SK-N-SH treated with all-trans-retinoic acid at 6 μM for 48 hours (cell line): ENCODE results near the gene C2orf72.

Source experiments
- ATAC-seq: fragments of 200-7000 bp; cut with Tn5 transposase; 3 replicates; pipeline ENCODE4 v1.9.1; 2020; ENCODE audit warnings: mild to moderate bottlenecking, moderate library complexity
- ARNTL ChIP-seq: fragments of 450-650 bp; formaldehyde crosslinking; IDR thresholded peaks from 2 replicates; pipeline ENCODE4 v1.5.0; 2020; ENCODE audit warnings: low read depth, mild to moderate bottlenecking, moderate library complexity, borderline replicate concordance
- BACH2 ChIP-seq: fragments of 250-450 bp; sonication (Bioruptor Pico); IDR thresholded peaks from 2 replicates; pipeline ENCODE4 v1.9.0; 2021; ENCODE audit warnings: mild to moderate bottlenecking, borderline replicate concordance
- CSDC2 ChIP-seq: fragments of 250-450 bp; sonication (Bioruptor Pico); IDR thresholded peaks from 2 replicates; pipeline ENCODE4 v1.5.0; 2020; ENCODE audit warnings: mild to moderate bottlenecking, moderate library complexity
- ESRRG ChIP-seq: fragments of 250-450 bp; sonication (Bioruptor Pico); IDR thresholded peaks from 2 replicates; pipeline ENCODE4 v1.6.1; 2021; ENCODE audit warnings: mild to moderate bottlenecking
- GLIS3 ChIP-seq: fragments of 250-450 bp; sonication (Bioruptor Pico); IDR thresholded peaks from 2 replicates; pipeline ENCODE4 v1.5.0; 2020; ENCODE audit warnings: mild to moderate bottlenecking, moderate library complexity
- ISL1 ChIP-seq: fragments of 250-450 bp; sonication (Bioruptor Pico); IDR thresholded peaks from 2 replicates; pipeline ENCODE4 v2.1.2; 2022; ENCODE audit warnings: mild to moderate bottlenecking, moderate library complexity
- OSR1 ChIP-seq: fragments of 250-450 bp; sonication (Bioruptor Pico); IDR thresholded peaks from 2 replicates; pipeline ENCODE4 v1.8.0; 2022; ENCODE audit warnings: moderate library complexity, mild to moderate bottlenecking, inconsistent platforms
- PPARA ChIP-seq: fragments of 250-450 bp; sonication (Bioruptor Pico); IDR thresholded peaks from 2 replicates; pipeline ENCODE4 v1.5.0; 2020; ENCODE audit warnings: mild to moderate bottlenecking, borderline replicate concordance
- RARB ChIP-seq: fragments of 250-450 bp; sonication (Bioruptor Pico); IDR thresholded peaks from 2 replicates; pipeline ENCODE4 v1.8.0; 2021; ENCODE audit warnings: mild to moderate bottlenecking, moderate library complexity
- SNAI2 ChIP-seq: fragments of 250-450 bp; sonication (Bioruptor Pico); IDR thresholded peaks from 2 replicates; pipeline ENCODE4 v1.5.0; 2020; ENCODE audit warnings: mild to moderate bottlenecking, moderate library complexity
- TCF4 ChIP-seq: fragments of 250-450 bp; sonication (Bioruptor Pico); IDR thresholded peaks from 2 replicates; pipeline ENCODE4 v1.8.0; 2021; ENCODE audit warnings: mild to moderate bottlenecking, moderate library complexity, borderline replicate concordance
- TOX ChIP-seq: fragments of 250-450 bp; sonication (Bioruptor Pico); IDR thresholded peaks from 2 replicates; pipeline ENCODE4 v1.8.0; 2021; ENCODE audit warnings: mild to moderate bottlenecking, moderate library complexity, borderline replicate concordance
- TSHZ2 ChIP-seq: fragments of 250-450 bp; sonication (Bioruptor Pico); IDR thresholded peaks from 2 replicates; pipeline ENCODE4 v1.5.0; 2020; ENCODE audit warnings: mild to moderate bottlenecking, moderate library complexity
- ZFP30 ChIP-seq: fragments of 450-650 bp; formaldehyde crosslinking; IDR thresholded peaks from 2 replicates; pipeline ENCODE4 v1.5.0; 2022; ENCODE audit warnings: mild to moderate bottlenecking, moderate library complexity
- ZNF565 ChIP-seq: fragments of 450-650 bp; formaldehyde crosslinking; conservative IDR thresholded peaks from 2 replicates; pipeline ENCODE4 v1.5.0; 2020; ENCODE audit warnings: low read depth, mild to moderate bottlenecking, moderate library complexity
- ZNF70 ChIP-seq: fragments of 450-650 bp; formaldehyde crosslinking; IDR thresholded peaks from 2 replicates; pipeline ENCODE4 v1.5.0; 2020; ENCODE audit warnings: mild to moderate bottlenecking, moderate library complexity
- ZNF8 ChIP-seq: fragments of 450-650 bp; formaldehyde crosslinking; IDR thresholded peaks from 2 replicates; pipeline ENCODE4 v1.5.0; 2020; ENCODE audit warnings: mild to moderate bottlenecking, moderate library complexity
- TF ChIP-seq, protein P1 (sequence below): fragments of 250-450 bp; sonication (Bioruptor Pico); IDR thresholded peaks from 2 replicates; pipeline ENCODE4 v1.8.0; 2020; ENCODE audit warnings: mild to moderate bottlenecking, moderate library complexity, borderline replicate concordance
- TF ChIP-seq, protein P2 (sequence below): fragments of 250-450 bp; sonication (Bioruptor Pico); IDR thresholded peaks from 2 replicates; pipeline ENCODE4 v1.5.1; 2020; ENCODE audit warnings: low read depth, mild to moderate bottlenecking, moderate library complexity
- TF ChIP-seq, protein P3 (sequence below): fragments of 250-450 bp; sonication (Bioruptor Pico); IDR thresholded peaks from 2 replicates; pipeline ENCODE4 v1.5.1; 2021; ENCODE audit warnings: mild to moderate bottlenecking, moderate library complexity

C2orf72 gene

GRCh38 chr2:230991598-230991997 lies 45.7 kb upstream of the C2orf72 start:
- ATAC-seq, result no peak
- TF ChIP-seq ZNF565 (CRISPR knock-in tag) (no peak), GLIS3 (CRISPR knock-in tag) (no peak), TOX (CRISPR knock-in tag) (no peak), TSHZ2 (CRISPR knock-in tag) (no peak), ZNF70 (no peak), ZNF8 (CRISPR knock-in tag) (no peak), RARB (CRISPR knock-in tag) (no peak), ZFP30 (no peak), ESRRG (CRISPR knock-in tag) (no peak)
- TF ChIP-seq, all 23 proteins: peak for 0

GRCh38 chr2:230995821-230996220 lies 41.5 kb upstream of the C2orf72 start, which contains the start of gene SPATA3:
SPATA3 (plus strand) TSS chr2:230996121; CDS start chr2:230996234, 113 bp downstream.
- TF ChIP-seq ISL1 (CRISPR knock-in tag), result no peak
- TF ChIP-seq, protein P1, sequence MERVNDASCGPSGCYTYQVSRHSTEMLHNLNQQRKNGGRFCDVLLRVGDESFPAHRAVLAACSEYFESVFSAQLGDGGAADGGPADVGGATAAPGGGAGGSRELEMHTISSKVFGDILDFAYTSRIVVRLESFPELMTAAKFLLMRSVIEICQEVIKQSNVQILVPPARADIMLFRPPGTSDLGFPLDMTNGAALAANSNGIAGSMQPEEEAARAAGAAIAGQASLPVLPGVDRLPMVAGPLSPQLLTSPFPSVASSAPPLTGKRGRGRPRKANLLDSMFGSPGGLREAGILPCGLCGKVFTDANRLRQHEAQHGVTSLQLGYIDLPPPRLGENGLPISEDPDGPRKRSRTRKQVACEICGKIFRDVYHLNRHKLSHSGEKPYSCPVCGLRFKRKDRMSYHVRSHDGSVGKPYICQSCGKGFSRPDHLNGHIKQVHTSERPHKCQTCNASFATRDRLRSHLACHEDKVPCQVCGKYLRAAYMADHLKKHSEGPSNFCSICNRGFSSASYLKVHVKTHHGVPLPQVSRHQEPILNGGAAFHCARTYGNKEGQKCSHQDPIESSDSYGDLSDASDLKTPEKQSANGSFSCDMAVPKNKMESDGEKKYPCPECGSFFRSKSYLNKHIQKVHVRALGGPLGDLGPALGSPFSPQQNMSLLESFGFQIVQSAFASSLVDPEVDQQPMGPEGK (CRISPR knock-in tag), result no peak
- TF ChIP-seq ESRRG (CRISPR knock-in tag), result no peak
- no peak for TF ChIP-seq TOX (CRISPR knock-in tag)
- no peak for TF ChIP-seq GLIS3 (CRISPR knock-in tag)
- TF ChIP-seq ARNTL (CRISPR knock-in tag), result no peak
- no peak for TF ChIP-seq OSR1 (CRISPR knock-in tag)
- no peak for TF ChIP-seq ZNF8 (CRISPR knock-in tag)
- no peak for TF ChIP-seq TCF4
- no peak for TF ChIP-seq PPARA (CRISPR knock-in tag)
- TF ChIP-seq, protein P2, sequence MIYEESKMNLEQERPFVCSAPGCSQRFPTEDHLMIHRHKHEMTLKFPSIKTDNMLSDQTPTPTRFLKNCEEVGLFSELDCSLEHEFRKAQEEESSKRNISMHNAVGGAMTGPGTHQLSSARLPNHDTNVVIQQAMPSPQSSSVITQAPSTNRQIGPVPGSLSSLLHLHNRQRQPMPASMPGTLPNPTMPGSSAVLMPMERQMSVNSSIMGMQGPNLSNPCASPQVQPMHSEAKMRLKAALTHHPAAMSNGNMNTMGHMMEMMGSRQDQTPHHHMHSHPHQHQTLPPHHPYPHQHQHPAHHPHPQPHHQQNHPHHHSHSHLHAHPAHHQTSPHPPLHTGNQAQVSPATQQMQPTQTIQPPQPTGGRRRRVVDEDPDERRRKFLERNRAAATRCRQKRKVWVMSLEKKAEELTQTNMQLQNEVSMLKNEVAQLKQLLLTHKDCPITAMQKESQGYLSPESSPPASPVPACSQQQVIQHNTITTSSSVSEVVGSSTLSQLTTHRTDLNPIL (CRISPR knock-in tag), result no peak
- no peak for TF ChIP-seq CSDC2 (CRISPR knock-in tag)
- no peak for TF ChIP-seq RARB (CRISPR knock-in tag)
- ATAC-seq, result no peak

DNA sequence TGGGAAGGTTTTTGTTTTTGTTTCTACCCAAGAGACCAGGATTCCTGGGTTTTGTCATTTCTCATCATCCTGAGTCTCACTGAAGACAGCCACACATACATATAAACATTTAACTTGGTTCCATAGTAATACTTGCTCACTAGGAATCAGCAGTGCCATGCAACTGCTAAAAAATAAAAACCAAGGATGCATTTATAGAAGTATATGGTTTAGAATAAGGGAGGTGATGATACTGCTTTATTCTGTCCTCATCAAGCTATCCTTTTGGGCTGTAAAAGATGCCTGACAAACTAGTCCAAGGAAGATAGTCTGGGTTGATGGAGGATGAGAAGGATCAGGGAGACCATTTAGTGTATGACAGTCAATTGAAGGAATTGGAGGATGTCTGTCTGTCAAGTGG lies 40.7 kb upstream of the C2orf72 start:
- no peak for ATAC-seq
- no peak for TF ChIP-seq TSHZ2 (CRISPR knock-in tag)
- TF ChIP-seq ZNF70, result peak; percentile 96

GRCh38 chr2:230998882-230999281 lies 38.4 kb upstream of the C2orf72 start:
- ATAC-seq, result no peak
- TF ChIP-seq, protein P1 (CRISPR knock-in tag), result no peak
- no peak for TF ChIP-seq BACH2
- no peak for TF ChIP-seq CSDC2 (CRISPR knock-in tag)
- no peak for TF ChIP-seq ESRRG (CRISPR knock-in tag)
- TF ChIP-seq ISL1 (CRISPR knock-in tag), result no peak
- TF ChIP-seq, protein P3, sequence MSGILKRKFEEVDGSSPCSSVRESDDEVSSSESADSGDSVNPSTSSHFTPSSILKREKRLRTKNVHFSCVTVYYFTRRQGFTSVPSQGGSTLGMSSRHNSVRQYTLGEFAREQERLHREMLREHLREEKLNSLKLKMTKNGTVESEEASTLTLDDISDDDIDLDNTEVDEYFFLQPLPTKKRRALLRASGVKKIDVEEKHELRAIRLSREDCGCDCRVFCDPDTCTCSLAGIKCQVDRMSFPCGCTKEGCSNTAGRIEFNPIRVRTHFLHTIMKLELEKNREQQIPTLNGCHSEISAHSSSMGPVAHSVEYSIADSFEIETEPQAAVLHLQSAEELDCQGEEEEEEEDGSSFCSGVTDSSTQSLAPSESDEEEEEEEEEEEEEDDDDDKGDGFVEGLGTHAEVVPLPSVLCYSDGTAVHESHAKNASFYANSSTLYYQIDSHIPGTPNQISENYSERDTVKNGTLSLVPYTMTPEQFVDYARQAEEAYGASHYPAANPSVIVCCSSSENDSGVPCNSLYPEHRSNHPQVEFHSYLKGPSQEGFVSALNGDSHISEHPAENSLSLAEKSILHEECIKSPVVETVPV (CRISPR knock-in tag), result no peak
- TF ChIP-seq, protein P2 (CRISPR knock-in tag), result no peak
- no peak for TF ChIP-seq SNAI2
- TF ChIP-seq OSR1 (CRISPR knock-in tag), result no peak
- TF ChIP-seq, all 23 proteins: peak for 0
